ENCODE results near the gene PARK7. TPM values are rescaled to one million over a fixed set of nuclear protein-coding genes. Genes with fewer than 3 reads are reported as not detected.

The PARK7 gene
- total RNA-seq, 1 donor from 2014 or later = 307 TPM

GRCh38 chr1:8018492-8019228 is 57.1 kb downstream of the PARK7 start:
- Histone ChIP-seq H3K4me3 (ENCODE audit: low read depth, low read length) (no peak overlapping the region), H3K27me3 (ENCODE audit: control insufficient read depth, insufficient read depth, low read length) (no peaks in the 10 kb centered on the region), H3K36me3 (ENCODE audit: control insufficient read depth, insufficient read depth, low read length) (peaks cover 11% of the 10 kb centered on the region)
- no peak for FAIRE-seq
- no peak for TF ChIP-seq CTCF (IDR thresholded peaks at IDR 0.05; ENCODE audit: insufficient read depth, low read length, severe bottlenecking)
- DNase-seq (ENCODE audit: low read depth) = no peak

GRCh38 chr1:8019229-8019620 is 57.7 kb downstream of the PARK7 start:
- no peak for FAIRE-seq
- peaks cover 10% of the 10 kb centered on the region for H3K36me3 ChIP-seq (ENCODE audit: control insufficient read depth, insufficient read depth, low read length)
- no peak for DNase-seq (ENCODE audit: low read depth)
- H3K4me3 ChIP-seq (ENCODE audit: low read depth, low read length) = no peak overlapping the region
- TF ChIP-seq CTCF (IDR thresholded peaks at IDR 0.05; ENCODE audit: insufficient read depth, low read length, severe bottlenecking) = no peak
- no peaks in the 10 kb centered on the region for H3K27me3 ChIP-seq (ENCODE audit: control insufficient read depth, insufficient read depth, low read length)

GRCh38 chr1:8020032-8020431 is 58.5 kb downstream of the PARK7 start:
- no peak for TF ChIP-seq CTCF (IDR thresholded peaks at IDR 0.05; ENCODE audit: insufficient read depth, low read length, severe bottlenecking)
- no peak for FAIRE-seq
- peak; percentile 93 for DNase-seq (ENCODE audit: low read depth)
- Histone ChIP-seq H3K4me3 (ENCODE audit: low read depth, low read length) (no peak overlapping the region), H3K27me3 (ENCODE audit: control insufficient read depth, insufficient read depth, low read length) (no peaks in the 10 kb centered on the region), H3K36me3 (ENCODE audit: control insufficient read depth, insufficient read depth, low read length) (peaks cover 7% of the 10 kb centered on the region)

GRCh38 chr1:8021676-8022266 is 60.3 kb downstream of the PARK7 start:
- Histone ChIP-seq H3K4me3 (ENCODE audit: low read depth, low read length) (no peak overlapping the region), H3K27me3 (ENCODE audit: control insufficient read depth, insufficient read depth, low read length) (no peaks in the 10 kb centered on the region), H3K36me3 (ENCODE audit: control insufficient read depth, insufficient read depth, low read length) (peaks cover 9% of the 10 kb centered on the region)
- no peak for TF ChIP-seq CTCF (IDR thresholded peaks at IDR 0.05; ENCODE audit: insufficient read depth, low read length, severe bottlenecking)
- no peak for FAIRE-seq
- DNase-seq (ENCODE audit: low read depth) = no peak

- H3K36me3 ChIP-seq (ENCODE audit: control insufficient read depth, insufficient read depth, low read length) = peaks cover 9% of the 10 kb centered on the region
- no peaks in the 10 kb centered on the region for H3K27me3 ChIP-seq (ENCODE audit: control insufficient read depth, insufficient read depth, low read length)
- DNase-seq (ENCODE audit: low read depth) (no peak), FAIRE-seq (no peak)
- H3K4me3 ChIP-seq (ENCODE audit: low read depth, low read length) = peak overlapping the region; percentile 92
- TF ChIP-seq CTCF (IDR thresholded peaks at IDR 0.05; ENCODE audit: insufficient read depth, low read length, severe bottlenecking) = no peak
These were observed 61.1 kb downstream of the PARK7 start for GRCh38 chr1:8022395-8023286.
